Sigmoid colon (tissue), 4 donors: ENCODE measurements around the gene C1orf74.

Experiments
- POLR2AphosphoS5 ChIP-seq, 4 donors: sonication (generic); formaldehyde crosslinking; IDR thresholded peaks; one replicate each; pipeline ENCODE4 v1.6.1; 2017; ENCODE audit warnings: antibody characterized with exemption in 4 of 4
- TF ChIP-seq, protein P1 (sequence below), 4 experiments: fragments of 450-650 bp in 3 of 4; fragments of 200-600 bp in 1 of 4; IDR thresholded peaks; one replicate each; pipeline ENCODE4 v1.5.1; 2016 to 2019; ENCODE audit warnings: antibody characterized with exemption in 4 of 4, mild to moderate bottlenecking in 3 of 4, moderate library complexity in 2 of 4

DNA sequence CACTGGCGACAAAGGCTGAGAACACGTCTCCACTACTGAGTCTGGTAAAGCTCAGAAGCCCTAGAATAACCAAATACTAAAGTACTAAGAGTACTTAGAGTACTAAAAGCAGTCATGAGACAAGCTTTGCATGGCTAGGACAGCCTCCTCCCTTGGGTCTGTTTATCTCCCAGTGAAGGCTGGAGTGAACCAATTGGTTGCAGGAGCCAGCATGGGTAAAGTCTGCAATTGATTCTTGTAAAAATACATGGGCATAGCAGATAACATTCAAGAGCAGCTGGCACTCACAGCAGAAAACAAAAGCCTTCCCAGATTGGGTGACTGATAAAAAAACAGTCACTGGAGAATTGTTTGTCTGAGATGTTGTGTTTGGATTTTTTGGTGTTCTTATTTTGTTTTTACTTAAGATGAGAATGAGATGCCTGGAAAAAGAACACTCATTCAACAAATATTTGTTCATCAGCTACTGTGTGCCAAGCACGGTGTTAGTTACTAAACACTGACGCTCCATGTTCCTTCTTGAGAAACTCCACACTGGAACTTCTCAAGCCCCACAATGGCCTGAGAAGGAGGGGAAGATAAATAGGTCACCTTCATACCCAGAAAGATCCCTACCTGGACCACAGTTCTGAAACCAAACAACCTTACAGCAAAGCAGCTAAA, 17.9 kb upstream of the C1orf74 start:
- TF ChIP-seq, protein P1, sequence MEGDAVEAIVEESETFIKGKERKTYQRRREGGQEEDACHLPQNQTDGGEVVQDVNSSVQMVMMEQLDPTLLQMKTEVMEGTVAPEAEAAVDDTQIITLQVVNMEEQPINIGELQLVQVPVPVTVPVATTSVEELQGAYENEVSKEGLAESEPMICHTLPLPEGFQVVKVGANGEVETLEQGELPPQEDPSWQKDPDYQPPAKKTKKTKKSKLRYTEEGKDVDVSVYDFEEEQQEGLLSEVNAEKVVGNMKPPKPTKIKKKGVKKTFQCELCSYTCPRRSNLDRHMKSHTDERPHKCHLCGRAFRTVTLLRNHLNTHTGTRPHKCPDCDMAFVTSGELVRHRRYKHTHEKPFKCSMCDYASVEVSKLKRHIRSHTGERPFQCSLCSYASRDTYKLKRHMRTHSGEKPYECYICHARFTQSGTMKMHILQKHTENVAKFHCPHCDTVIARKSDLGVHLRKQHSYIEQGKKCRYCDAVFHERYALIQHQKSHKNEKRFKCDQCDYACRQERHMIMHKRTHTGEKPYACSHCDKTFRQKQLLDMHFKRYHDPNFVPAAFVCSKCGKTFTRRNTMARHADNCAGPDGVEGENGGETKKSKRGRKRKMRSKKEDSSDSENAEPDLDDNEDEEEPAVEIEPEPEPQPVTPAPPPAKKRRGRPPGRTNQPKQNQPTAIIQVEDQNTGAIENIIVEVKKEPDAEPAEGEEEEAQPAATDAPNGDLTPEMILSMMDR (IDR thresholded peaks at IDR 0.05), result no peak
- no peak for TF ChIP-seq POLR2AphosphoS5 (IDR thresholded peaks at IDR 0.05)
